Uterus (tissue), 2 donors: Measurements from ENCODE around the gene RNF217.

ENCODE experiments used
- POLR2A ChIP-seq, 2 donors: fragments of 450-650 bp; IDR thresholded peaks; one replicate each; pipeline ENCODE4 v1.6.1; 2016; ENCODE audit warnings: antibody characterized with exemption in 2 of 2, mild to moderate bottlenecking in 1 of 2, moderate library complexity in 1 of 2
- TF ChIP-seq, protein P1 (sequence below), 4 experiments: fragments of 200-600 bp in 2 of 4; fragments of 450-650 bp in 2 of 4; sonication (generic) in 2 of 4; IDR thresholded peaks; one replicate each; pipeline ENCODE4 v1.5.1; 2016 to 2019; ENCODE audit warnings: antibody characterized with exemption in 4 of 4, mild to moderate bottlenecking in 2 of 4, moderate library complexity in 1 of 4

GRCh38 chr6:124953808-124954207 lies 8.4 kb upstream of the RNF217 start:
- TF ChIP-seq POLR2A (IDR thresholded peaks at IDR 0.05), result no peak
- TF ChIP-seq, protein P1, sequence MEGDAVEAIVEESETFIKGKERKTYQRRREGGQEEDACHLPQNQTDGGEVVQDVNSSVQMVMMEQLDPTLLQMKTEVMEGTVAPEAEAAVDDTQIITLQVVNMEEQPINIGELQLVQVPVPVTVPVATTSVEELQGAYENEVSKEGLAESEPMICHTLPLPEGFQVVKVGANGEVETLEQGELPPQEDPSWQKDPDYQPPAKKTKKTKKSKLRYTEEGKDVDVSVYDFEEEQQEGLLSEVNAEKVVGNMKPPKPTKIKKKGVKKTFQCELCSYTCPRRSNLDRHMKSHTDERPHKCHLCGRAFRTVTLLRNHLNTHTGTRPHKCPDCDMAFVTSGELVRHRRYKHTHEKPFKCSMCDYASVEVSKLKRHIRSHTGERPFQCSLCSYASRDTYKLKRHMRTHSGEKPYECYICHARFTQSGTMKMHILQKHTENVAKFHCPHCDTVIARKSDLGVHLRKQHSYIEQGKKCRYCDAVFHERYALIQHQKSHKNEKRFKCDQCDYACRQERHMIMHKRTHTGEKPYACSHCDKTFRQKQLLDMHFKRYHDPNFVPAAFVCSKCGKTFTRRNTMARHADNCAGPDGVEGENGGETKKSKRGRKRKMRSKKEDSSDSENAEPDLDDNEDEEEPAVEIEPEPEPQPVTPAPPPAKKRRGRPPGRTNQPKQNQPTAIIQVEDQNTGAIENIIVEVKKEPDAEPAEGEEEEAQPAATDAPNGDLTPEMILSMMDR (IDR thresholded peaks at IDR 0.05), result no peak
